ENCODE measurements around the gene BEND3. TPM values are rescaled to one million over a fixed set of nuclear protein-coding genes. Genes with fewer than 3 reads are reported as not detected.

The BEND3 gene
- total and polyA plus RNA-seq, 2 of the 8 experiments (the other 6 are each of a cell fraction or from before 2014, with no cell fraction given), result 25.2 to 38.8 TPM

DNA sequence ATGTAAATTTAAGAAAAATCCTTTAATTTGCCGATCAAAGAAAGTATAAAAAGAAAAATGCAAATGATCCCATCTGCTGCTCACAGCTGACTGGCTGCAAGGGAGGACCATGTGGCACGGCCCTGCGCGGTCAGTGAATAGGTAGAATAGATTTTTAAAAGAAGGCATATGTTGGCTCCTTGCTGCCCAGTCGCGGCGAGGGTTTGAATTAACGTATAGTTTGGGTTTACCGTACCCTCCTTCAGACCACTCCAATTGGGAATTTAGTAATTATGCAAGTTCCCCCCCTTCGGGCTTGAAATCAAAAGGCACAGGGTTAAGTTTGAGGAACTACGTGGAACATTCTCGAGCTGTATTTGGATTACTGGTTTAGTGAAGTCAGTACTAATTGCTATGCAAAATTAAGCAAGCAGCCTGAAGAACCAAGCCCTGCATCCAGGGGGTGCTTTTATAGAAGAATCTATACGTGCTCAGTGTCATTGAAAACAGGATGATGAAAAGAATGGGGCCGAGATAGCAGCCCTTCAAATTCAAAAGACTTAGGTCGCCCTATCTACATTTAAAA is 1.1 kb upstream of the BEND3 start:
- FAIRE-seq (no peak), DNase-seq (ENCODE audit: low read depth in 1 of 2, low spot score in 2 of 2) (peak; percentile 69 to 87)
- H4K5ac ChIP-seq (ENCODE audit: insufficient read length, low read depth, low read length), result peak overlapping the region; percentile 92
- H4K91ac ChIP-seq (replicated peaks; ENCODE audit: insufficient read length, low read length), result peak overlapping the region; percentile 94
- POLR2A ChIA-PET (ENCODE audit: partially characterized antibody), result interaction anchor here (0.7 to 5.2 kb wide), 35 partner anchors 9 to 791 kb away, joined by 3 to 53 read pairs (median 4); partner anchors contain the start of genes ATG5 and MTRES1
- H3K23me2 ChIP-seq (ENCODE audit: low read depth, low read length), result peaks cover 9% of the 10 kb centered on the region
- peak overlapping the region; percentile 53 to 76 (median 62); a peak in 6 of 8 replicates for H3K4me3 ChIP-seq (ENCODE audit: extremely low read depth in 1 of 4, insufficient read depth in 2 of 4, low read depth in 3 of 4, low read length in 4 of 4)
- H2AK5ac ChIP-seq (ENCODE audit: low read depth, low read length), result peak overlapping the region; percentile 88; the same call in 1 of the 2 replicates
- H3K9ac ChIP-seq (replicated peaks in 1 of 4; ENCODE audit: extremely low read depth in 1 of 4, low read depth in 3 of 4, low read length in 3 of 4), result peak overlapping the region in 3 of 4 experiments; percentile 82 to 98 (median 96); a peak in 6 of 7 replicates
- H3K36me3 ChIP-seq (ENCODE audit: control insufficient read depth in 2 of 4, insufficient read depth in 4 of 4, low read length in 3 of 4), result peaks cover 0 to 5% (median 0%) of the 10 kb centered on the region in 4 experiments; a peak in 1 of 8 replicates
- peak overlapping the region; percentile 9; the same call in 1 of the 2 replicates for H2BK20ac ChIP-seq (ENCODE audit: low read length)
- H3K14ac ChIP-seq (ENCODE audit: insufficient read length), result no peak overlapping the region
- H2BK120ac ChIP-seq (replicated peaks; ENCODE audit: low read depth, low read length), result peak overlapping the region; percentile 97
- peak overlapping the region; percentile 93; the same call in 1 of the 2 replicates for H2BK12ac ChIP-seq (ENCODE audit: low read depth, low read length)
- no peak overlapping the region for H4K8ac ChIP-seq (ENCODE audit: extremely low read depth, insufficient read depth, low read length)
- H3K9me3 ChIP-seq (ENCODE audit: insufficient read depth in 2 of 2, low read depth in 1 of 2, low read length in 1 of 2), result no peaks in the 10 kb centered on the region
- H4K20me1 ChIP-seq (replicated peaks in 1 of 2; ENCODE audit: control insufficient read depth in 1 of 2, insufficient read depth in 2 of 2, low read length in 2 of 2), result no peaks in the 10 kb centered on the region
- 1% methylated on average over 15 of the region's 15 CpGs; no CpG with 5 or more reads in 1 of the 2 experiments for WGBS, 2 experiments (ENCODE audit: extremely low coverage in 1 of 2, insufficient coverage in 1 of 2, insufficient read length in 1 of 2, insufficient replicate concordance in 2 of 2, low coverage in 1 of 2, low lambda C conversion rate in 2 of 2, missing lambda C conversion rate in 1 of 2)
- H3K79me1 ChIP-seq (ENCODE audit: low read depth, low read length), result no peaks in the 10 kb centered on the region
- peaks cover 4 to 27% of the 10 kb centered on the region in 2 experiments for H3K79me2 ChIP-seq (ENCODE audit: control insufficient read depth in 1 of 2, insufficient read depth in 2 of 2, low read length in 2 of 2)
- H2AFZ ChIP-seq (ENCODE audit: low read length), result no peak overlapping the region
- CTCF ChIA-PET (ENCODE audit: partially characterized antibody), result interaction anchor here (0.5 to 1.6 kb wide), 9 partner anchors 8 to 939 kb away, joined by 3 to 9 read pairs (median 3); partner anchors contain the start of gene PDSS2
- peak overlapping the region; percentile 98 for H3K56ac ChIP-seq (replicated peaks; ENCODE audit: insufficient read length, low read depth, low read length)
- peaks cover 11 to 17% (median 14%) of the 10 kb centered on the region in 4 experiments for H3K4me1 ChIP-seq (replicated peaks in 1 of 4; ENCODE audit: control insufficient read depth in 3 of 4, insufficient read depth in 4 of 4, low read length in 3 of 4)
- H2BK15ac ChIP-seq (ENCODE audit: low read length), result no peak overlapping the region
- H3K18ac ChIP-seq (ENCODE audit: extremely low read depth, low read length), result peak overlapping the region; percentile 98
- H2BK5ac ChIP-seq (ENCODE audit: low read depth, low read length), result peak overlapping the region; percentile 99
- no peaks in the 10 kb centered on the region for H3K27me3 ChIP-seq (replicated peaks in 1 of 4; ENCODE audit: control insufficient read depth in 3 of 4, extremely low read depth in 1 of 4, insufficient read depth in 3 of 4, low read length in 3 of 4)
- H3K27ac ChIP-seq (ENCODE audit: low read depth, low read length), result peak overlapping the region; percentile 99
- H3K4ac ChIP-seq (replicated peaks; ENCODE audit: insufficient read length, low read depth, low read length), result peak overlapping the region; percentile 93
- H3K23ac ChIP-seq (ENCODE audit: insufficient read length), result no peak overlapping the region
- peak overlapping the region; percentile 77 to 90 for H3K4me2 ChIP-seq (ENCODE audit: insufficient read depth in 1 of 2, low read depth in 2 of 2, low read length in 2 of 2)
- no peak for TF ChIP-seq HDAC6 (IDR thresholded peaks at IDR 0.05; ENCODE audit: low read depth, low read length)
- no peak for TF ChIP-seq YY1 (IDR thresholded peaks at IDR 0.05; ENCODE audit: low read depth, low read length)
- no peak for TF ChIP-seq CREB1 (IDR thresholded peaks at IDR 0.05)
- TF ChIP-seq RNF2 (IDR thresholded peaks at IDR 0.05; ENCODE audit: borderline replicate concordance, low read depth, low read length, missing control alignments, poor library complexity, severe bottlenecking), result no peak
- no peak for TF ChIP-seq MAFK (IDR thresholded peaks at IDR 0.05; ENCODE audit: low read depth, low read length)
- TF ChIP-seq SIRT6 (IDR thresholded peaks at IDR 0.05; ENCODE audit: low read length), result no peak
- TF ChIP-seq BCL11A (IDR thresholded peaks at IDR 0.05; ENCODE audit: low read depth in 2 of 2, low read length in 2 of 2), result no peak
- TF ChIP-seq EP300 (IDR thresholded peaks at IDR 0.05; ENCODE audit: borderline replicate concordance in 1 of 2, low read depth in 2 of 2, low read length in 2 of 2), result no peak
- peak; percentile 81 for TF ChIP-seq NANOG (IDR thresholded peaks at IDR 0.05; ENCODE audit: insufficient read depth, low read depth, low read length, poor library complexity, severe bottlenecking)
- no peak for TF ChIP-seq SRF (IDR thresholded peaks at IDR 0.05; ENCODE audit: low read depth, low read length)
- TF ChIP-seq KDM1A (IDR thresholded peaks at IDR 0.05; ENCODE audit: borderline replicate concordance, low read length), result no peak
- TF ChIP-seq KDM5A (IDR thresholded peaks at IDR 0.05; ENCODE audit: low read length), result no peak
- no peak for TF ChIP-seq ASH2L (IDR thresholded peaks at IDR 0.05; ENCODE audit: low read length)
